Stimulated activated CD4-positive, alpha-beta T cell treated with anti-CD3 and anti-CD28 coated beads, Interleukin-1b, Interleukin-23, amount 100 ng/mL, for 1 hour (primary cell): Measurements from ENCODE around the gene PIGO.

Experiments used
- DNase-seq, 2 donors: peaks; one replicate each; pipeline ENCODE4 v3.0.0-alpha.2; 2020; ENCODE audit warnings: low read depth in 2 of 2

Gene PIGO

DNA sequence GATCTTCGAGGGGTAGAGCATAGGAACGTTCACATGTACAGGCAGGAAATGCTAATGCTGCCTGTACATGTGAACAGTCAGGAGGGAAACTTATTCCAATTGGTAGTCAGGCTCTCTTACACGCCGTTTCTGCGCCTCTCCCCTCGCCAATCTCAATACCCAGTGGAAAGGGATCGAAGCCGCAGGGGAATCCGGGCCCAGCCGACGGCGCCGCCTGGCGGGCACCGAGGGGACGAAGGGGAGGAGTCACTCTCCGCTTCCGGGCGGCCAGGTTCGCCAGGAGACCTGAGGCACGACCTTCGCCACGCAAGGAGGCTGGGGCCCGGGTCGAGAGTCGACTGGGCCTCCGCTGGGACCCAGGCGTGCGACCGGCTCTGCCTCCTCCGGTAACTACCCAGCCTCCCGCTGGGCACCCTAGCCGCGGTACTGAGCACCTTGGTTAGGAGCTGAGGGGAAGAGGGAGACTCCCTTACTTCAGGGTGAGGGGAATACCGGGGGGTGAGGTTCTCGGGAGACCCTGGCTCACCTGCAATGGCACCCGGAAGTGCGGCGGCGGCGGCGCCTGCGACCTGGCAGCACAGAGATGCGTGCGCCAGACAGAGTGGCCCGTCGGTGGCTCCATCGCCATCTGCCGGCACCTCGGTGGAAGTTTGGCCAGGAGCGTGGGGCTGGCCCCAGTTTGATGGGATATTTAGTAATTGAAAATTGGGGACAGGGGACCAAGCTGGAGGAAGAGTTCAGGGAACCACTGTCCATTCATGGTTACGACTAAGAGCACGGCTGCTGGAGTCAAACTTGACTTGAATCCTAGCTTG is at the start of gene PIGO:
Gene PIGO, minus strand, starts transcription at position 557 of the 815 bp plus-strand sequence. CDS start 1,026 bp downstream, outside the sequence.
- DNase-seq, result peak; percentile 72 to 78

GRCh38 chr9:35142037-35142436 is 45.6 kb upstream of the PIGO start:
- no peak for DNase-seq

- no peak for DNase-seq
Measured at GRCh38 chr9:35140093-35140492, 43.7 kb upstream of the PIGO start.

GRCh38 chr9:35136866-35137265 is 40.5 kb upstream of the PIGO start:
- no peak for DNase-seq

- DNase-seq, result no peak
Measured at GRCh38 chr9:35135988-35136387, 39.6 kb upstream of the PIGO start.

GRCh38 chr9:35134920-35135319 is 38.5 kb upstream of the PIGO start:
- DNase-seq, result no peak

- peak; percentile 58 to 71 for DNase-seq
Measured at GRCh38 chr9:35116898-35117551, 20.6 kb upstream of the PIGO start.

DNA sequence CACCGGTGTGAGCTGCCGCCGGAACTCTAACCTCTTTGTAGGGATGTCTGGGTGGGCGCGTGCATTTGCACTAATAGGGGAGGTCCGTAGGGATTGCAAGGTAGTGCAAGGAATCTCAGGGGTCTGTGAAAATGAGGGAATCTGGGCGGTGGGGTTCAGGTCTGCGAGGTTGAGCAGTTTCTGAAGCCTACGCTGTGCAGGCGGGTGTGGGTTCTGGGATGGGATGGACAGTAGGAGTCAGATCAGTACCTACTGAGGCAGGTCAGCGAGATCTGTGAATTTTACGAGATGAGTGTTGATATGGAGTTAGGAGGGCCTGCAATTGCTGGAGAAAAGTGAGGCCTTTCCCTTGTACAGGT is 20.1 kb upstream of the PIGO start:
- no peak for DNase-seq

- DNase-seq, result peak; percentile 69 to 80
Measured at GRCh38 chr9:35115680-35116538, 19.5 kb upstream of the PIGO start, which contains the start of gene ATOSB. ATOSB (minus strand) TSS chr9:35115862; CDS start chr9:35108274, 7,588 bp downstream.

GRCh38 chr9:35114840-35115628 is 18.6 kb upstream of the PIGO start:
- no peak for DNase-seq

DNA sequence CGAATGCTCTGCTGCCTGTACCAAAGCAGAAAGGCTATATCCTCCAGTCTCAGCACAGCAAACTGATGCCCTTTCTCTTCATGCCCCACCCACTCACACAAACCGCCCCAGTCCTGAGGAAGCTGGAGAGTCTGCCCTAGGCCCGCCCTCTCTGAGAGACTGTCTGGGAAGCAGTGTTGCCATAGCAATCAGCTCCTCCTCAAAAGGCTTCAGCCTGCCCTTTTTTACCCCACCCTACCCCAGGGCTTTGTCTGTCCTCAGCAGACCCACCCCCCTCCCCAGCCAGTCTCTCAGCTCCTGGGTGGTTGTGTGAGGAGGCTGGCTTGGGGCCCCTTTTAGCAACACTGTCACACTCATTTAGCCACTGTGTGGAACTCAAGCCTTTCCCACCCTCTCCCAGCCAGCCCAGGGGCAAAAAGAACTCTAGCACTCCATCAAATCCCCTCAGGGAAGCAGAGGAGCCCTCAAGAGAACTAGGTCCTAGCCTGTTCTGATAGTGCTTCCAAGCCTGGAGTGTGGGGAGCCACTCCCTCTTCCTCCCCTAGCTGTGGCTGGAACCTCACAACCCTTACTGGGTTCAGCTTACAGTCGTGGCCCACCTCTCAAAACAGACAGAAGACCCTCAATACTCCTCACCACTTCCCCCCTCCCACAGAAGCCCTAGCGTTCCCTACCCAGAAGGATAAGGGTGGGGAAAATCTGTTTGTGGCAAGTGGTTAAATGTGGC is 17.9 kb upstream of the PIGO start:
- DNase-seq, result peak in 1 of 2 donors; percentile 37

DNA sequence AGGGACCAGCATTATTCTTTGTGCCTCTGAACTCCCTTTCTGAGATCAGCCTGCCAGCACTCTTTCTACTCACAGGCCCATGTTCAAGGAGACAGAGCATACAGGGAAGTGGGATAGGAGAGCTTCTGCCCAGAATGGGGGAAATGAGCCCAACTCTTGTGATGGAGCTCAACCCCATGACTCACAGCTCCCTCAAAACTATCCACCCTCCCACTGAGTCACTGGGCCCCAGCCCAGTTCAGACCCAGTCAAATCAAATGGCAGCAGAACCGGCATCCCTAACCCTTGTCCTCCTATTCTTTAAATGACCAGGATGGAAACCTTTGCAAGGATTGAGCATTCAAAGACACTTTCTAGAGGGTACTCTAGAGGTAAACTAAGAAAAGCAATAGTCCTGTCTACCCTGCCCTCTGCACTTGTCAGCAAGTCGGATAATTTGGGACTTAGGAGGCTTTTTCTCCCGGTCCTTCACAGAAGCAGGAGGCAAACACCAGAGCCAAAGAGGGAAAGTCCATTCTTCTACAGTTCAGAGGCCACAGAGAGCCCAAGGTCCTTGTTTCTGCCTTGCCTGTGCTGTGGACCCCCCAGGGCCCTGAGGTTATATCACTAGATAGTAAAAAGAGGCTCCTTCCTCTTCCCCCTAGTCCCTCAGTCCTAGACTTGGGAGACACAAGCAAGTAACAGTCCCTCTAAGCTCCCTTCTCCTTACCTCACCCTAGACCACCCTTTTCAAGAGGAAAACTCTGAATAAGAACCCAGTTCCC is 16.0 kb upstream of the PIGO start:
- no peak for DNase-seq

GRCh38 chr9:35111001-35111933 is 14.9 kb upstream of the PIGO start:
- peak; percentile 92 to 93 for DNase-seq

DNA sequence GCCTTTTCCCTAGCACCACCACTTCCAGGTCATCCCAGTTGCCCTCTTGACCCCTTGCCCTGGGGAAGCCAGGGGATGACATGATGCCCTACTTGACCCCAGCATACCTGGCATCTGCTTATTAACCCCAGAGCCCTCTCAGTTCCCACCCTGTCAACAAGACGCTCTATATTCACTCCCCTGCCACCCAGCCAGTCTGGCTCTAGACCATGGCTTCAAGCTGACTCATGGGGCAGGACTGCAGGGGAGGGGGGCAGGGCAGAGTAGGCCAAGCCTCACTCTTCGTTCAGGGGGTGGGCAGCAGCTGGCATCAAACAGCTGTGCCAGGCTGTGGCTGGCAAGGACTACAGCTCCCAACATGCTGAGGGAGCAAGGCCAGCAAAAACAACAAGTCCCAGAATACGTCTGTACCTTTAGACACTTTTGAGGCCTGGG is 14.0 kb upstream of the PIGO start:
- no peak for DNase-seq

DNA sequence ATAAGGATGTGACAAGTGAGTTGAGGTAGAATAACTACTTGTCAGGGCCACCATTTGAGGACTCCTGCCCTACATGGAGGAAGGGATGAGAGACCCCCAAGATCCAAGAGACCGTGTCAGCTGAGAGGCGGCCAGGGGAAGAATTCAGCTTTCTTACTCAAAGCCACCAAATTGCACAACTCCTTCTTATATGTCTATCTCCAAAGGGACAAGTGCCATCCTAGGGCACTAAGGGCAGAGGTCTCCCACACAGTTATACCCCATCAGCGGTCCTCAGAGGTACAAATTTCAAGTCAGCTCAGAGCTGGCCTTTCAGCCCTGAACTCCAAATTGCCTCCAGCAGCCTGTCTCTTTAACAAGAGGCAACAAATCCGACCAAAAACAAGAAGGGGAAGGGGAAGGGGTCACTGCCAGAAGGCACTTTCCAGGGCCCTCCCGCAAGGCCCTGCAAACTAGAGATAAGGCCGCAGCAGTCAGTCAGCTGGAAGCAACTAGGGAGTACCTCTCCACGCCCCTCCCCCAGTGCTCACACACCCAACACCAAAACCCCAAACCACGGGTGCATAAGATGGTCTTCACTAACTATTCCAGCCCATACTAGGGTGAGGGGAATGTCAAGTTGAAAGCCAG is 12.7 kb upstream of the PIGO start:
- DNase-seq, result no peak

DNA sequence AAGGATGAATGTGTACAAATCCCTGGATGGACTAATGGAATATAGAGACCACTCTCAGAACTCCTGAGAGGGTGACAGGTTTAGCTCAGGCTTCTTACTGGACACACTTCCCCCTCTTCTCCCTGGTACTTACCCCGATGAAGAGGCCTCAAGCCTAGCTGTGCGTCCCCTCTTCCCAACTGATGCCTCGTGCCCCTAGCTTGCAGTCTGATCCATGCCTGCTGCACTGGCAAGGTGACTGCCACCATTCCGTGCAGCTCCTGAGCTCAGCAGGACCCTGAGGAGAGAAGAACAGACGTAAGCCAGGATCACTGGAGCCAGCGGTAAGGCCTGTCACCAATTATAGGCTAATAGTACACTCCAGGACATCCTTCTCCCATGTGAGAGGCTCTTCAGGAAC is 12.1 kb upstream of the PIGO start:
- DNase-seq, result no peak

- DNase-seq, result no peak
Measured at GRCh38 chr9:35107297-35108290, 11.2 kb upstream of the PIGO start.
